HG03575 (cell line): Measurements from ENCODE around the gene RNASEH2C.
"Not testable (repeated sequence)": the region's sequence is repeated elsewhere in the genome, so short reads cannot be mapped to it uniquely, and the experiment has no call there.

Experiments used
- ATAC-seq: cut with Tn5 transposase; IDR thresholded peaks from one replicate; pipeline ENCODE4 v1.9.1; 2021; ENCODE audit not compliant: unreplicated experiment, insufficient number of reproducible peaks, low FRiP score; ENCODE audit errors: extremely low read depth

Gene RNASEH2C

DNA sequence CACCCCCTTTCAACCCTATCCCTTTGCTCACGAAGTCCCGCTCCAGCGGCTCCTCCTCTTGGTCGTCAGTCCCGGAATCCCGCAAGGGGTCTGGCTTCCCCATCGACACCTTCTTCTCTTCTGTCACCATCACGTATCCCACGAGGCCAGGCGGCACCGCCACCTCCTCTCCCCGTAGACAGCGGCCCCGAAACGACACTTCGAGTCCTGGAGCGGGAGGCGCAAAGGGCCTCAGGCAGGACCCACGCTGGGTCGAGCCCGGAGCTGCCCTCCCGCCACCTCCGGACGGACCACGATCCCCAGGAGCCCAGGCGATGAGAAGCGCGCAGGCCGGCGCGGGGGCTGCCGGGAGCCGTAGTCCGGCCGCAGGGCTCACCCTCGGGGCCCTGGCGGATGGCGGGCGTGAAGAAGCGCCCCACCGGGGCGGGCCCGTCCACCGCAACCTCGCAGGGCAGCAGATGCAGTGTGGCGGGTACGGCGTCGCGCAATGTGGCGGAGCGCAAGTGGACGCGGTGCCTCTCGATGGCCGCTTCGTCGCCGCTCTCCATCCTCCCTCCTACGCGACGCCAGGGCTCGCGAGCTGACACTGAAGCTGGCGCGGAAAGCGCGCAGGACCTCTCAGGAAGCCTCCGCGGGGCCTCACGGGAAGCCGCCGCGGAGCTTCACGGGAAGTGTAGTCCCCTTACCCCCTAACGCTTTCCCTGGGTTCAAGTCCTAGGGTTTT is at the start of gene RNASEH2C:
TSS of gene RNASEH2C (minus strand) at position 588 of the 724 bp plus-strand sequence. CDS start at position 548, 40 bp downstream.
- ATAC-seq: no peak

DNA sequence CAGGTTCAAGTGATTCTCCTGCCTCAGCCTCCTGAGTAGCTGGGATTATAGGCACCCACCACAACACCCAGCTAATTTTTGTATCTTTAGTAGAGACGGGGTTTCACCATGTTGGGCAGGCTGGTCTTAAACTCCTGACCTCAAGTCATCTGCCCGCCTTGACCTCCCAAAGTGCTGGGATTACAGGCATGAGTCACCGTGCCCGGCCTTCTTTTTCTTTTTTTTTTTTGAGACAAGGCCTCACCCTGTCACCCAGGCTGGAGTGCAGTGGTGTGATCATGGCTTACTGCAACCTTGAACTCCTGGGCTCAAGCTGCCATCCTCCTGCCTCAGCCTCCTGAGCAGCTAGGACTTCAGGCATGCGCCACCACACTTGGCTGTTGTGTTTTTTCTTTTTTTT is 47.2 kb upstream of the RNASEH2C start:
- not testable (repeated sequence) for ATAC-seq

DNA sequence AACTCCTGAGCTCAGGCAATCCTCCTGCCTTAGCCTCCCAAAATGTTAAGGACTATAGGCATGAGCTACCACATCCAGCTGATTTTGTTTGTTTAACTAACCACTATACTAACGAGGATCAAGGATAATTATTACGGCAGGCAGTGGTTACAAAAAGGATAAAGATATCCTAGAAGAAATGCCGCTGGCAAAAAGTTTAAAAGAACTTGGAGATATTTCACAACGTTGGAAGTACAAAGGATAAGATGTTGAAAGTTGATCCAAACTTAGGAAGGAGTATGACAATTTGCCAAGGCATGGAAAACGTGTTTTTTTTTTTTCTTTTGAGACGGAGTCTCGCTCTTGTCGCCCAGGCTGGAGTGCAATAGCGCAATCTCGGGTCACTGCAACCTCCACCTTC is 46.8 kb upstream of the RNASEH2C start:
- no peak for ATAC-seq

DNA sequence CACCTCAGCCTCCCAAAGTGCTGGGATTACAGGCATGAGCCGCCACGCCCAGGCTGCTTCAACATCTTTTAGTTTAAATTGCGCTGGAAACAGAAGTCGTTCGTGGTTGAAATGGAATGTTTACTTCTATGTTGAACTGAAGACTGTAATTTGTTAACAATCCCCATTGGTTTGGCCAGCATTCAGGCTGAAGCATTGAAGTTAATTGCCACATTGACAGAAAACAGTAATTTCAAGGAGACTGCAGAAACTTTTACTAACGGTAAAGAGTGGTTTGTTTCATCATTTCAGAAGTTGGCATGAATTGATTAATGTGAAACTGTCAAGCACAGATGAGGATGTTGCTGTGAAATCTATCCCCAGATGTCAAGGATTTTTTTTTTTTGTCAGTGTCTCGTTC is 45.9 kb upstream of the RNASEH2C start:
- no peak for ATAC-seq

DNA sequence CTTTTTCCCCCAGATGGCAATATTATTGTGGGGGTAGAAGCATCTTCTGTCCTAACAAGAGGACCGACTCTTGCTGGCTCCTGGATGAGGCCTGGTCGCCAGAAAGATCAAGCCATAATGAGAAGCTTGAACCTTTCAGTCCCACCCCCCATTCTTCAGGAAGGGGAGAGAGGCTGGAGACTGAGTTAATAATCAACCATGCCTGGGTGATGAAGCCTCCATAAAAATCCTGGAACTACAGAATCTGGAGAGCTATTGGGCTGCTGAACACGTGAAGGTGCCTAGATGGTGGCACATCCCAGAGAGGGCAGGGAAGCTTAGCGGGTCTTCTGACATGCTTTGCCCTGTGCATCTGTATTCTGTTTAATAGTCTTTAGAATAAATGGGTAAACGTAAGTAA is 43.8 kb upstream of the RNASEH2C start:
- ATAC-seq: no peak

DNA sequence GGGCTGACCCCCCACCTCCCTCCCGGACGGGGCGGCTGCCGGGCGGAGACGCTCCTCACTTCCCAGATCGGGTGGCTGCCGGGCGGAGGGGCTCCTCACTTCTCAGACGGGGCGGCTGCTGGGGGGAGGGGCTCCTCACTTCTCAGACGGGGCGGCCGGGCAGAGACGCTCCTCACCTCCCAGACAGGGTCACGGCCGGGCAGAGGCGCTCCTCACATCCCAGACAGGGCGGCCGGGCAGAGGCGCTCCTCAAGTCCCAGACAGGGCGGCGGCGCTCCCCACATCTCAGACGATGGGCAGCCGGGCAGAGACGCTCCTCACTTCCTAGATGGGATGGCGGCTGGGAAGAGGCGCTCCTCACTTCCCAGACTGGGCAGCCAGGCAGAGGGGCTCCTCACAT is 42.2 kb upstream of the RNASEH2C start:
- ATAC-seq: not testable (repeated sequence)

DNA sequence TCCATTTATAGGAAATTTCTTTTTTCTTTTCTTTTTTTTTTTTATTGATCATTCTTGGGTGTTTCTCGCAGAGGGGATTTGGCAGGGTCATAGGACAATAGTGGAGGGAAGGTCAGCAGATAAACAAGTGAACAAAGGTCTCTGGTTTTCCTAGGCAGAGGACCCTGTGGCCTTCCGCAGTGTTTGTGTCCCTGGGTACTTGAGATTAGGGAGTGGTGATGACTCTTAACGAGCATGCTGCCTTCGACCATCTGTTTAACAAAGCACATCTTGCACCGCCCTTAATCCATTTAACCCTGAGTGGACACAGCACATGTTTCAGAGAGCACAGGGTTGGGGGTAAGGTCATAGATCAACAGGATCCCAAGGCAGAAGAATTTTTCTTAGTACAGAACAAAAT is 41.6 kb upstream of the RNASEH2C start:
- ATAC-seq: not testable (repeated sequence)

DNA sequence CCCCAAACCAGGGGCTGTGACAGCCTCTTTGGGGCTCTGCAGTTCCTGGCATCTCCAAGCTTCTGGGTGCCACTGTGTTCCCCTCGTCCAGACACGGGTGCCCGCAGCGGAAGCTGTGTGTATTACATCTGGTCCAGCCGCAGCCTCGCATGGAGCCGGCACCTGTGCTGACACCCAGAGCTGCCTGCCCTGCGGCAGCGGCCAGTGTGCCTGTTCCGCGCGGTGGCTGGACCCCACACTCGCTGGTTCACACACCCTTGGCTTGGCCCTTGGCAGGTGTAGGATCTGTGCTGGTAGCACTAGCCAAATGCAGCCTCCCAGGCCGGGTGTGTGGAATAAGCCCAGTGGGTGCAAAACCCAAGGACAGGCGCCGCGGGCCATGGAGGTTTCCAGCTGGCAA is 24.5 kb upstream of the RNASEH2C start:
- no peak for ATAC-seq

DNA sequence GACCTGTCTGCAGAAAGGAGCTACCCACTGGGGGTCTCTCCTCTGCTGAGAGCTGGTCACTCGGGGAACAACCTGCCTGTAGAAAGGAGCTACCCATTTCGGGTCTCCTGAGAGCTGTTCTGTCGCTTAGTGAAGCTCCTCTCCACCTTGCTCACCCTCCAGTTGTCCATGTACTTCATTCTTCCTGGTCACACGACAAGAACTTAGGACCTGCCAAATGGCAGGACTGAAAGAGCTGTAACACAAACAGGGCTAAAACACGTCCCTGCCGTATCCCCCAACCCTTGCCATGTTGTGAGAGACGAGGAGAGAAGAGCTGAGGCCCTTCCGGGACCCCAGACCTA is 24.1 kb upstream of the RNASEH2C start:
- no peak for ATAC-seq

DNA sequence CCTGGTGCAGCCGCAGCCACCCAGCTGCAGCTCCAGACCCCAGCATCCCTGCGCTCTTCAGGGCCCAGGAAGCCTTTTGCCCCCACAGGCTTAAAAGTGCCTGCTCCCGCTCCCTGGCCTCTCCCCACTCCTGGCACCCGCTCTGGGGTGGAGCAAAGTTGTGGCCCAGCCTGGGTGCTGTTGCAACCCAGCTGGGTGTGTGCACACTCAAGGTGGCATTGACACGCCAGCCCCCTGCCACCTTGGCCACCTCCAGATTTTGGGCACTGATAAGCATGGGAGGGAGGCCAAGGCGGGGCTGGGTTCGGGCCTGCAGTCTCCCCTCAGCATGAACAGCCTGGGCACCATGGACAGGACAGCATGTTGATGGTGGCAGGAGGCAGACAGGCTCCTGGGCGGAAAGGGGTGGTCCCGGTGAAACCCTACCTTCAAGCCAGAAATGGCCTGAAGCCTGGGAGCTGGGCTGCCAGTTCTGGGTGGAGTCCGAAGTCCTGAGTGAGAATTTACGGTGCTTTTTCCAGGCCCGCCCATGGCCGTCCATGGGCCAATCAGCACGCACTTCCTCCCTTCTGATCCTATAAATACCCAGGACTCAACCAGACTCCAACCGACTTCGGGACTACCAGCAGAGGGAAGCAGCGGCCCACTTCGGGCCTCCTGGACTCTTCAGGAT is 23.6 kb upstream of the RNASEH2C start:
- no peak for ATAC-seq

DNA sequence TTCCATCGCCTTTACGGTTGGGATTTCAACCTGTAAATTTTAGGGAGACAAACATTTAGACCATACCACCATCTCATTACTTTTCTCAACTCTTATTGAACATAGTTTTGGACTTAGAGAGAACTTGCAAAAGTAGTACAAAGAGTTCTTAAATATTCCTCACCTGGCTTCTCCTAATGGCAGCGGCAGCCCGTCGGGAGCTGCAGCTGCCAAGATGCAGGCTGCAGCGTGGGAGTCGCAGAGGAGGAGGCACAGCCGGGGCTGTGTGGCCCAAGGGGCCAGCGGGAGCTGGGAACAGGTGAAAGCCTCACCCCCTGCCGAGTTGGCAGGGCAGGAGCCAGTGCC is 23.1 kb upstream of the RNASEH2C start:
- ATAC-seq: no peak

DNA sequence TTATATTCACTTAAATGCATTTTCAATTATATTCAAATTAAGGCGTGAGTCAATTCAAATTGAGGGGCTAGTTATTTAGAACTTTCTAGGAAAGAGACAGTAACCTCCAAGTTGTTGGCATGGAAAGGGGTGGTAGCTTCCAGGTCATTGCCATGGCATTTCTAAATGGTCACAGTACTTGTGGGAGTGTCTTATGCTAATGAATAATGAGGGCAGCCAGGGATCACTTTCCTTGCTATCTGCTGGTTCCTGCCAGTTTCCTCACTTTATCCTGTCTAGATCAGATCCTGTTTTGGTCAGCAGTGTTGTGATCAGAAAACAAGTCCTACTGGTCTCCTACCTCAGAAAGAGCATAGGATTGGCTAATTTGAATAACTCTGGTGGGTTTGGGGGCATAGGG is 21.8 kb upstream of the RNASEH2C start:
- ATAC-seq: no peak

DNA sequence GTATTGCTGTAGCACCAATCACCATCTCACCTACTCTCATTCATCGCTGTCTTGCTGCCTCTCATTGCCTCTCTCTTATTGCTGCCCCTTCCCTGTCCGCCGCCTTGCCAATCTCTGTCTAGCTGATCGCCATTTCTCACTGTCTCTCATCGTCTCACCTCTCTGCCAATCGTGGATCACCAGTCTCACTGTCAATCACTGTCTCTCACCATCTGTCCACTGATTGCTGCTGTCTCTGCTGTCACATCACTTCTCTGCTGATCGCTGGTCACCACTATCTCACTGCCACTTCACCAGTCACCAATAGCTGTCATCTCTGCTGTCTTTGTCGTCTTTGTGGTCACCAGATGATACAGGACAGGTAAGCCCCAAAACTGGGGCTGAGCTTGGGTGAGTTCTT is 20.6 kb upstream of the RNASEH2C start:
- ATAC-seq: no peak

DNA sequence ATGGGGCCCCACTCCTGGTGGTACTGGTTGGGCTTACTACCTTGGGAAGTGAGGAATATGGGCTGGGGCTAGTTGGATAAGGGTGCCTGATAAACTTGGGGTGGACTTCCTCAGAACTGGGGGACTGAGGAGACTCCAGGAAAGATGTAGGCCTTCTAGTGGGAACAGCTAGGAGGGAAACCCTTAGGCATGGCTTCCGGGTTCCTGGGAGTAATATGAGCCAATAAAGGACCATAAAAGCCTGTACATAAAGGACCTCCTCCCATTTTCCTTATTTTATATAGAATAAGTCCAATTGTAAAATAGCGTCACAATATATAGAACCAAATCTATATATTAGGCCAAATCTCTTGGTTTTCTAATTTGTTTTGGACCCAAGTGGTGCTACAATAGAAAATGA is 18.4 kb upstream of the RNASEH2C start:
- no peak for ATAC-seq

DNA sequence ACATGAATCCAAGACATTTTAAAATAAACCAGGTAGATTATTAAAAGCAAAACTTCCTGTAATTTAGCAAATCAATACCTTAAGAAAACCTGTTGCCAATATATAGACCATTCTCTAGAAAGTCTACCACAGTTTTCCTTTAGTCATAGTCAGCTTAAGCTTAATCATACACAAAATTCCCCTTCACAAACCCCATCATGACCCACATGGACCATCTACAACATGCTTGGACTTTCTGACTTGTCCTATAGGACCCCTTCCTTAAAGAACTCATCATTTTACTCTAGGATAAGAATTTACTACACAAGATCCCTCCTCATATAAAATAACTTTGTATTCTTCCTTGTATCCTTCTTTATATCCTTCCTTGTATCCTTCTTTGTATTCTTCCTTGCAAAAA is 16.2 kb upstream of the RNASEH2C start:
- ATAC-seq: no peak

DNA sequence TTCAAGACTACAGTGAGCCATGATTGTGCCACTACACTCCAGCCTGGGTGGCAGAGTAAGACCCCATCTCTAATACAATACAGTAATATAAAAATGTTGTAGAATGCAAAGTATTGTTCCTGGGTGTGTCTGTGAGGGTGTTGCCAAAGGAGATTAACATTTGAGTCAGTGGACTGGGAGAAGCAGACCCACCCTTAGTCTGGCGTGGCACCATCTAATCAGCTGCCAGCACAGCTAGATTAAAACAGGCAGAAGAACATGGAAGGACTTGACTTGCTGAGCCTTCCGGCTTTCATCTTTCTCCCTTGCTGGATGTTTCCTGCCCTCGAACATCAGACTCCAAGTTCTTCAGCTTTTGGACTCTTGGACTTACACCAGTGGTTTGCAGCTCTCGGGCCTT is 14.5 kb upstream of the RNASEH2C start:
- ATAC-seq: not testable (repeated sequence)

DNA sequence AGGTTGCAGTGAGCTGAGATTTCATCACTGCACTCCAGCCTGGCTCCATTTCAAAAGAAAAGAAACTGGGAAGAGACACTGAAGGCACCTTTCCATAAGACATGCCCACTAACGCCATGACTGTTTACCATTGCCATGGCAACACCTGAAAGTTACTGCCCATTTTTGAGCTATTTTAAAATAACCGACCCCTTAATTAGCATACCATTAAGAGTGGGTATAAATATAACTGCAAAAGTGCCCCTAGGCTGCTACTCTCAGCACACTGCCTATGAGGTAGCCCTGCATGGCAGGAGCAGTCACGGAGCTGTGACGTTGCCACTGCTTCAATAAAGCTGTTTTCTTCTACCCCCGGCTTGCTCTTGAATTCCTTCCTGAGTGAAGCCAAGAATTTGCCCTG is 9.9 kb upstream of the RNASEH2C start:
- ATAC-seq: no peak

DNA sequence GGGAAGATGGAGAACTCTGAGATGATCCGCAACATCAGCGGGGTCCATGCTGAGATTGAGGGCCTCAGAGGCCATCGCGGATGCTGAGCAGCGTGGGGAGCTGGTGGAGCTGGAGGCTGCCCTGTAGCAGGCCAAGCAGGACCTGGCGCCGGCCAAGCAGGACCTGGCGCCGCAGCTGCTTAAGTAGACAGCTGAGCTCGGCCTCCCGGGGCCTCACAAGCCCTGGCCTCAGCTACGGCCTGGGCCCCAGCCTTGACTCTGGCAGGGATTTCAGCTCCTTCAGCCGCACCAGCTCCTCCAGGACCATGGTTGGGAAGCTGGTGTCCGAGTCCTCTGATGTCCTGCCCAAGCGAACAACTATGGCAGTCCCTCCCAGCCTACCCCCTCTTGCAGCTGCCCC is 7.3 kb upstream of the RNASEH2C start:
- no peak for ATAC-seq

DNA sequence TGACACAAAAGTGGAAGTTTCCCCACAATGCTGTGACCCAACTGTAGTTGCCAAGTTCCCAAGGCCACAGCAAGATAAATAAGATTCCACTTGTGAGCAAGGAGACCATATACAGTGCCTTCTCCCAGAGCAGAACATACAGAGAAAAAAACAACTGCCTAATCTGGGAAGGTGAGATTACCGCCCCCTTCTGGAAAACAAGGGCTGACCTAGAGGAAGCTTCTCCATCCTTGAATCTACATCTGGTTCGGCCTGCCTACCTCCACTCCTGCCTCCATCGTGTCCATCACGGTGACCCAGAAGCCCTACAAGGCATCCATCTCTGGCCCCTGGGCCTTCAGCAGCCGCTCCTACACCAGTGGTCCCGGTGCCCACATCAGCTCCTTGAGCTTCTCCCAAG is 6.1 kb upstream of the RNASEH2C start:
- no peak for ATAC-seq

DNA sequence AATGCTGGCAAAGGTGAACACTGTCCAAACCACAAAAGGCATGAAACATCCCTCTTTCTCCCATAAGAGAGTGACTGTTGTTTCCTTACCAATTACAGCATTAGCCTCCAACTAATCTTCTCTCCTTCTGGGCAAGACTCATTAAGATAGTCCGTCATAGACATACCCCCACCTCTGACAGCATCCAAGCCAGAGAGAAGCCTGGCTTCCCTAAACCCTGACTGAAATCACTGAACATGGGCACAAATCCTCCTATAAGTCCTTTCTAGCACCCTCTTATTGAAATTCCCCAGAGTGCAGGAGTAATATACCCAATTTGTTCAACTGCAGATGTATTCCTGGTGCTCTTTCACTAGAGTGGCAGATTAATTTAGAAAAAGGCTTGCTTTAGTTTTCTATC is 1.7 kb upstream of the RNASEH2C start:
- ATAC-seq: no peak

DNA sequence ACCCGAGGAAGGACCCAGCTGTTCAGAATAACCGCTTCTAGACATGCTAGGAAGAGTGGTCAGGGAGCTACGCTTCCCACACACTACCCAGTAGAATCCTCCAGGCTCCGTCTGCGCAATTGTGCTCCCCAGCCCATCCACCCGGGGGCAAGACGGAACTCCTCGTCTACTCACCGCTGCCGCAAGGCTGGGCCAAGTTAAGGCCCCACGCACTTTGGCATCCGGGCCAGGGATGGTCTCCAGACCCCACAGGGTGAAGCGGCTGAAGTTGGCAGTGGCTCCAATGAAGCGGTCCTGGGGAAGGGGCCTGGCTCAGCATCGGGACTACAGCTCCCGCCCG is 757 bp downstream of the RNASEH2C start:
- ATAC-seq: no peak
